Heart right ventricle (tissue), 16 donors: ENCODE results near the gene REM2. TPM values are rescaled to one million over a fixed set of nuclear protein-coding genes. Genes with fewer than 3 reads are reported as not detected.
A peak's percentile ranks its signal among the peaks of the same experiment; 100 is the strongest.

Experiments used
- ATAC-seq, 8 donors: fragments of 200-7000 bp; cut with Tn5 transposase; one replicate each; pipeline ENCODE4 v1.9.1; 2020; ENCODE audit warnings: mild to moderate bottlenecking in 8 of 8, moderate library complexity in 8 of 8, moderate number of reproducible peaks in 1 of 8
- DNase-seq, 2 donors: peaks; one replicate each; pipeline ENCODE4 v3.0.0-alpha.2; 2020
- H3K27ac ChIP-seq, 10 donors: fragments of 200-600 bp; sonication (generic) in 2 of 10; one replicate each; pipeline versions ENCODE4 v1.5.0 to v1.8.0; 2020 to 2022; ENCODE audit warnings: mild to moderate bottlenecking in 3 of 10
- H3K27me3 ChIP-seq, 7 donors: fragments of 200-600 bp; one replicate each; pipeline ENCODE4 v1.8.0; 2021 to 2022; ENCODE audit warnings: mild to moderate bottlenecking in 2 of 7
- H3K36me3 ChIP-seq, 9 donors: fragments of 200-600 bp; sonication (generic) in 1 of 9; one replicate each; pipeline versions ENCODE4 v1.5.0 to v1.8.0; 2020 to 2022; ENCODE audit warnings: mild to moderate bottlenecking in 2 of 9
- H3K4me1 ChIP-seq, 9 donors: fragments of 200-600 bp; sonication (generic) in 1 of 9; one replicate each; pipeline versions ENCODE4 v1.5.0 to v1.8.0; 2020 to 2022; ENCODE audit warnings: mild to moderate bottlenecking in 4 of 9
- H3K4me3 ChIP-seq, 10 donors: fragments of 200-600 bp; sonication (generic) in 2 of 10; one replicate each; pipeline versions ENCODE4 v1.5.0 to v1.8.0; 2020 to 2022; ENCODE audit warnings: mild to moderate bottlenecking in 7 of 10, moderate library complexity in 2 of 10
- H3K9me3 ChIP-seq, 11 donors: fragments of 200-600 bp in 10 of 11; sonication (generic) in 2 of 11; one replicate each; pipeline versions ENCODE4 v1.5.0 to v1.8.0; 2013 to 2022; ENCODE audit warnings: mild to moderate bottlenecking in 2 of 11, control low read depth in 1 of 11, moderate library complexity in 1 of 11
- WGBS, 2 donors: extraction: QIAGEN DNeasy Blood & Tissue Kit; methylation state at CpG; one replicate each; pipeline ENCODE4 v1.1.7; 2013; ENCODE audit warnings: inconsistent platforms in 1 of 2; 5-methylcytosine and 5-hydroxymethylcytosine counted together
- intact Hi-C, 10 donors: fragments of 100-400 bp; cut with DNase I; formaldehyde crosslinking; loops; one replicate each; pipeline versions ENCODE4 v1.11.1 to v1.14.2; 2022
- polyA plus RNA-seq, 2 donors: library from polyadenylated mRNA; stranded (reverse); fragments of 200-250 nt; gene quantifications; one replicate each; pipeline ENCODE4 v1.2.3, GENCODE V29; 2013
- total RNA-seq, 10 donors: library from RNA; stranded (reverse); fragmentation: NEBNext Ultra II Directional in 3 of 10; extraction: Animal tissue kit (Norgen Biotek cat#: 25700) in 3 of 10; gene quantifications; one replicate each; pipeline versions ENCODE4 v1.2.1 to v1.2.4, GENCODE V29; 2021 to 2023
- TF ChIP-seq, protein P1 (sequence below), 9 donors: fragments of 200-600 bp; sonication (generic) in 2 of 9; IDR thresholded peaks; one replicate each; pipeline versions ENCODE4 v1.5.0 to v1.8.0; 2021 to 2022; ENCODE audit warnings: antibody characterized with exemption in 9 of 9, mild to moderate bottlenecking in 5 of 9, moderate library complexity in 1 of 9
- donor health status: Arrhythmogenic right ventricular cardiomyopathy.
- donor health status: ischemic (EF 13 %, LVEDD 7.1; RV severe dilation, severe dysfunction).
- donor health status: healthy with polysubstance abuse.
- donor health status: DM: no; HTN: yes; CAD: no.
- donor health status: DM: no; HTN: no; CAD: no.
- donor health status: ischemic (EF 25% LVEDD 6.9; RV normal size, moderate dysfunction).
- donor health status: ischemic (EF 25% LVEDD 5.7; RV mildly dilated, moderate dysfunction).
- donor health status: healthy.
- donor health status: DM: yes; HTN: yes; CAD: no.
- donor health status: Ischemic cardiomyopathy.
- donor health status: ischemic (EF 35%, LVEDD 5.7; RV mildly dilated, moderate dysfunction).
- donor health status: nonischemic (EF 11% LVEDD 7.7; RV severe dilation, severe dysfunction).
- donor health status: DM: yes; HTN: yes; CAD: no.
- donor health status: PGD.
- donor health status: ischemic (EF 29% LVEDD 5.4; RV normal size, mild dysfunction).
- donor health status: nonischemic (EF 23%, LVEDD 6.1; RV moderate dilation, normal function).

Gene REM2
- total and polyA plus RNA-seq, 12 donors = 0.07 to 0.25 (median 0.18) TPM; not detected in 6

- ATAC-seq (peak in 1 of 8 donors; percentile 5), DNase-seq (no peak)
- TF ChIP-seq, protein P1, sequence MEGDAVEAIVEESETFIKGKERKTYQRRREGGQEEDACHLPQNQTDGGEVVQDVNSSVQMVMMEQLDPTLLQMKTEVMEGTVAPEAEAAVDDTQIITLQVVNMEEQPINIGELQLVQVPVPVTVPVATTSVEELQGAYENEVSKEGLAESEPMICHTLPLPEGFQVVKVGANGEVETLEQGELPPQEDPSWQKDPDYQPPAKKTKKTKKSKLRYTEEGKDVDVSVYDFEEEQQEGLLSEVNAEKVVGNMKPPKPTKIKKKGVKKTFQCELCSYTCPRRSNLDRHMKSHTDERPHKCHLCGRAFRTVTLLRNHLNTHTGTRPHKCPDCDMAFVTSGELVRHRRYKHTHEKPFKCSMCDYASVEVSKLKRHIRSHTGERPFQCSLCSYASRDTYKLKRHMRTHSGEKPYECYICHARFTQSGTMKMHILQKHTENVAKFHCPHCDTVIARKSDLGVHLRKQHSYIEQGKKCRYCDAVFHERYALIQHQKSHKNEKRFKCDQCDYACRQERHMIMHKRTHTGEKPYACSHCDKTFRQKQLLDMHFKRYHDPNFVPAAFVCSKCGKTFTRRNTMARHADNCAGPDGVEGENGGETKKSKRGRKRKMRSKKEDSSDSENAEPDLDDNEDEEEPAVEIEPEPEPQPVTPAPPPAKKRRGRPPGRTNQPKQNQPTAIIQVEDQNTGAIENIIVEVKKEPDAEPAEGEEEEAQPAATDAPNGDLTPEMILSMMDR (IDR thresholded peaks at IDR 0.05) = no peak
- 26 to 32% methylated on average over 6 of the region's 6 CpGs for WGBS, 2 donors
- Histone ChIP-seq H3K36me3 (peaks cover 0 to 23% (median 6%) of the 10 kb centered on the region in 9 donors), H3K27me3 (peaks cover 0 to 10% (median 3%) of the 10 kb centered on the region in 7 donors), H3K27ac (no peak overlapping the region), H3K4me3 (no peak overlapping the region), H3K4me1 (peaks cover 0 to 23% (median 7%) of the 10 kb centered on the region in 9 donors), H3K9me3 (no peaks in the 10 kb centered on the region)
- intact Hi-C loops = no loop called here
Measured at GRCh38 chr14:22882529-22883172, 371 bp upstream of the REM2 start.

DNA sequence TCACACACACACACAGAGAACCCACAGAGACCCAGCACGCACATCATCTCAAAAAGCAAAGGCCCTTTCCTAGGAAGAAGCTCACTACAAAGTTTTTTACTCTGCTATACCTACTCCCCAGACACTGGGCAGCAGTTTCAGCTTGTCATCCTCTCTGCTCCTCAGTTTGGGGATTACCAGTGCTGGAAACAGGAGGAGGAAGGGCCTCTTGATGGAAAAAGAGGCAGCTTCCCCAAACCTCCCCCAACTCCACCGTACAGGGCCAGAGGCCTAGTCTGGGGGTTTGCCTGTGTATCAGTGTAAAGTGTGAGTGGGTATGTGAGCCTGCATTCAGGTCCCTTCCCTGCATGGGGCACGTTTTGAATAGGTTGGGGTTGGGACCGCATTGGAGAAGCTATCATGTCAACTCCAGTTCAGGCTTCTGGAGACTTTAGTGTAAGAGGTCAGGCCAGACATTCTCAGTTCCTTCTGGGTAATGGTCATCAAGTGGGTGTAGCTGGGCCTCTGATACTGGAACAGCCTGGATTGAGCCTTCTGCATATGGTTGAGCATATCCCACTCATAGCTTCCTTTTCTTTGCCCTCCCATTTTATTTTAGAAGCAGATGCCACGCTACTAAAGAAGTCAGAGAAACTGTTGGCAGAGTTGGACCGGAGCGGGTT, 1.2 kb downstream of the REM2 start:
- no peak for ATAC-seq
- Histone ChIP-seq H3K9me3 (no peaks in the 10 kb centered on the region), H3K36me3 (peaks cover 0 to 7% (median 0%) of the 10 kb centered on the region in 9 donors), H3K27me3 (peaks cover 0 to 10% (median 3%) of the 10 kb centered on the region in 7 donors), H3K27ac (no peak overlapping the region), H3K4me3 (no peak overlapping the region), H3K4me1 (peaks cover 0 to 31% (median 7%) of the 10 kb centered on the region in 9 donors)
- intact Hi-C loops = no loop called here
- WGBS, 2 donors = 88 to 93% methylated on average over 7 of the region's 7 CpGs
- DNase-seq = no peak
- TF ChIP-seq, protein P1 (IDR thresholded peaks at IDR 0.05) = no peak

DNA sequence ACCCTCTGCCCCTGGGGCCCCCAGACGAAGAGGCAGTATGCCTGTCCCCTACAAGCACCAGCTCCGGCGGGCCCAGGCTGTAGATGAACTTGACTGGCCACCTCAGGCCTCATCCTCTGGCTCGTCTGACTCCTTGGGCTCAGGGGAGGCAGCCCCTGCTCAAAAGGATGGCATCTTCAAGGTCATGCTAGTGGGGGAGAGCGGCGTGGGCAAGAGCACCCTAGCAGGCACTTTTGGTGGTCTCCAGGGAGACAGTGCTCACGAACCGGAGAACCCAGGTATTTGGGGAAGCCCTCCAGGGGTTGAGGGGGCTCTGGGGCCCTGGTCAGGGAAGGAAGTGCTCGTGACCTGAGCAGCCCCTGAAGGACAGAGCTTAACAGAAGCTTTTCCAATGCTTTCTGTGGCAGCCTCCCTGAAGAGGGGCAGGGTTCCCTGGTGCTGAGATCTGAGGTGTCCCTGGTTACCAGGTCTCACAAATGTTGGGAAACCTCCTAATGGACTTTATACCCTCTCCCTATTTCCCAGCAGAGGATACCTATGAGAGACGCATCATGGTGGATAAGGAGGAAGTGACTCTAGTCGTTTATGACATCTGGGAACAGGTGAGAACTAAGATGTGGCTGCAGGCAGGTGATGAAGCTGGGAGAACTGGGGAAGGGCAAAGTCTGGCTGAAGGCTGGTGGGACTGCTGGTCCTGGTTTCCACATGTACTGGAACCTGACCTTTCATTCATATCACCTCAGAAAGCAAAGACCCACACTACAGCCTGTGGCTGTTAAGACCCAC, 1.9 kb downstream of the REM2 start:
- Histone ChIP-seq H3K27me3 (peaks cover 0 to 10% (median 3%) of the 10 kb centered on the region in 7 donors), H3K36me3 (peaks cover 0 to under 1% (median 0%) of the 10 kb centered on the region in 9 donors), H3K4me3 (no peak overlapping the region), H3K9me3 (no peaks in the 10 kb centered on the region), H3K27ac (no peak overlapping the region), H3K4me1 (peaks cover 0 to 31% (median 7%) of the 10 kb centered on the region in 9 donors)
- no peak for DNase-seq
- intact Hi-C loops = no loop called here
- WGBS, 2 donors = 92 to 94% methylated on average over 11 of the region's 11 CpGs
- ATAC-seq = no peak
- TF ChIP-seq, protein P1 (IDR thresholded peaks at IDR 0.05) = no peak

DNA sequence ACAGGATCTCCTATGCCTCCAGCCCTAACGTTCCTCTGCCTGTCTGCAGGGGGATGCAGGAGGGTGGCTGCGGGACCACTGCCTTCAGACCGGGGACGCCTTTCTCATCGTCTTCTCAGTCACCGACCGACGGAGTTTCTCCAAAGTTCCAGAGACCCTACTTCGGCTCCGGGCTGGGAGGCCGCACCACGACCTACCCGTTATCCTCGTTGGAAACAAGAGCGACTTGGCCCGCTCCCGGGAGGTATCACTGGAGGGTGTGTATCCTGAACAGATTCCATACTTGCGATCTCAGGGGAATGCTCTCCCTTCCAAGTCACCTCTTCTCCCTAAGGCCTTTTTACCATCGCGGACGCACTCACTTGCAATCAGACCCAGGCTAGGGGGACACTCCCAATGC, 3.0 kb downstream of the REM2 start:
- ATAC-seq = no peak
- Histone ChIP-seq H3K36me3 (no peaks in the 10 kb centered on the region), H3K27me3 (peaks cover 0 to 10% (median 3%) of the 10 kb centered on the region in 7 donors), H3K4me3 (peak overlapping the region in 1 of 10 donors; percentile 67), H3K9me3 (no peaks in the 10 kb centered on the region), H3K27ac (no peak overlapping the region), H3K4me1 (peaks cover 0 to 31% (median 7%) of the 10 kb centered on the region in 9 donors)
- intact Hi-C loops = no loop called here
- WGBS, 2 donors = 88 to 89% methylated on average over 21 of the region's 21 CpGs
- TF ChIP-seq, protein P1 (IDR thresholded peaks at IDR 0.05) = no peak
- DNase-seq = no peak
